ENCODE data around the gene WBP2.
"Not testable (repeated sequence)": the region's sequence is repeated elsewhere in the genome, so short reads cannot be mapped to it uniquely, and the experiment has no call there.

WBP2 gene

GRCh38 chr17:75888484-75888883, 33.3 kb upstream of the WBP2 start:
- DNase-seq, result no peak

- not testable (repeated sequence) for DNase-seq
Observed at GRCh38 chr17:75885860-75886259, 30.7 kb upstream of the WBP2 start.

DNA sequence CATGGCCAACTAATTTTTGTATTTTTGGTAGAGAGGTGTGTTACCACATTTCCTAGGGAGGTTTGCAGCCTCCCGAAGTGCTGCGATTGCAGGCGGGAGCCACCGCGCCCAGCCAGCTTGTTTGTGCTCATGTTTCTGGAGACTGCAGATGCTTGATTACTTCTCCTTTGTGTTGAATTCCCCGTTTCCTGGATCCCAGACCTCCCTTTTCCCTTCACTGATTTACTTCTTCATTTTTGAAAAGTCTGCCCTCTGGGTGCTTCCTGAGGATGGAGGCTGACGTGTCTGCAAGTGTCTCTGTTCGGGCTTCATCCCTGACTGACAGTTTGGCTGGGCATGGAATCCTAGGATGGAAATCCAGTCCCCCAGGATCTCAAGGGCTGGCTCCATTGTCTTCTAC, 30.3 kb upstream of the WBP2 start:
- DNase-seq, result no peak

DNA sequence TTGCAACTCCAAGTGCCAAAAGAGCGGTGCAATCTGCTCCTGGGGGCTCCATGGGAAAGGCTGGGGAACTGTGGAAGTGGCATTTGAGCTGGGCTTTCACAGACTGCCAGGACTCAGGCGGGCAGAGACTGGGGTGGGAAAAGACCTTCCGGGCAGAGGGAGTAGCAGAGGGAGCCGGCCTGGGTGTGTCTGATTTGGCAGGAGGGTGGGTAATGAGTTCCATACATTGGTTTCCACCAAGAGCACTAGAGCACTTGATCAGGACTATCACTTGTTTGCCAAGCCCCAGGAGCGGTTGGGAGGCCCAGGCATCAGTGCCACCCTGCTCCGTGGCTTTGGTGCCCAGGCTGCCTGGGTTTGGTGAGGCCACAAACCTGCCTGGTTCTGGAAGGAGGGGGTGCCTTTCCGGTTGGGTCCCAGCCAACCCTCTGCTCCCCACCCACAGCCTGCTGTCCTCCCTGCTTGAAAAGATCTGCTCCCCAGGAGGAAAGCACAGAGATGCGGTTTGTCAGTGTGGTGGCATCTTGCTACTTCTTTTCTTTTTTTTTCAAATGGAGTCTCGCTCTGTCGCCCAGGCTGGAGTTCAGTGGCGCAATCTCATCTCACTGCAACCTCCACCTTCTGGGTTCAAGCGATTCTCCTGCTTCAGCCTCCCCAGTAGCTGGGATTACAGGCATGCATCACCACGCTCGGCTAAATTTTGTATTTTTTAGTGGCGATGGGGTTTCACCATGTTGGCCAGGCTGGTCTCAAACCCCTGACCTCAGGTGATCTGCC, 26.7 kb upstream of the WBP2 start:
- DNase-seq, result no peak

DNA sequence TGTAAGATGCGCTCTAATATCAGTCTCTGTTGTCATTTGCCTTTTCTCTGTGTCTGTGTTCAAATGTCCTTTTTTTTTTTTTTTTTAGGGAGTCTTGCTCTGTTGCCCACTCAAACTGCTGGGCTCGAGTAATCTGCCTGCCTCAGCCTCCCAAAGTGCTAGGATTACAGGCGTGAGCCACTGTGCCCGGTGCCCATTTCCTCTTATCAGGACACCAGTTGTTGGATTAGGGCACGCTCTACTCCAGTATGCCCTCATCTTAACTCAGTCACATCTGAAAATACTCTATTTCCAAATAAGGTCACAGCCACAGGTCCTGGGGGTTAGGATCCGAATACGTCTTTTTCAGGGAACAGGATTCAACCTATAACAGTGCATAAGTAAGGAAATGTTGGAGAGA, 25.1 kb upstream of the WBP2 start:
- DNase-seq, result no peak

DNA sequence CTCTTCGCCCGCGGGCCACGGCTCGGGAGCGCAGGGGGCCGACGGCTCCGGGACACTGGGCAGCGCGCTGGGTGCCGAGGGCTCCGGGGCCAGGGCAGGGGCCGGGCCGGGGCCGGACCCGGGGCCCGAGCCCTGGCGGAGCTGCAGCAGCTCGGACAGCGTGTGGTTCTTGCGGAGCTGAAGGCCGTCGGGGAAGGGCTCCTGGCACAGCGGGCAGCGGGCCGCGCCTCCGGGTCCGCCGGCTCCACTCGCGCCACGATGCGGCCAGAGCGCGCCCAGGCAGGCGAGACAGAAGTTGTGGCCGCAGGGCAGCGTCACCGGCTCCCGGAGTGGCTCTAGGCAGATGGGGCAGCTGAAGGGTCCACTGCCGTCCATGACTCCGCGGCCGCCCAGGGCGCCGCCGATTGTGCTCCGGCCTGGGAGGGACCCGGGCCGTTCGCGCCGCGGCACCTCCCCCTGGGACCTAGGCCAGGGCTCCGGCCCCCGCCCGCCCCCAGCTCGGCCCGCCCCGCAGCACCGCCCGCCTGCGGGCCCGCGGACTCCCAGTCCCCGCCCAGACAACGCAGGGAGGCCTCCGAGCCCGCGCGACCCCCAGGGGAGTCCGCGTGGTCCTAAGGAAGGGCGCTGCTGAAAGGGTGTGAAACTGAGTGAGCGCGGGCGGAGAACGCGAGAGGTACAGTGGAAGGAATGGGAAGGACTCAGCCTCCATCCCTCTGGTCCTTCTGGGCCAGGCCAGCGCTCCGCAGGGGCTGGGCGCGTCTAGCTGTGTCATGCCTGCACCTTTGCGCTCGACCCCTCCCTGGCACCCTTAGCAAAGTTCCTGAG, 23.3 kb upstream of the WBP2 start, which contains the start of gene TRIM47:
TSS of gene TRIM47 (minus strand) at position 408 of the 825 bp plus-strand sequence. CDS start at position 375, 33 bp downstream.
- peak in 1 of 2 experiments; percentile 21 for DNase-seq

DNA sequence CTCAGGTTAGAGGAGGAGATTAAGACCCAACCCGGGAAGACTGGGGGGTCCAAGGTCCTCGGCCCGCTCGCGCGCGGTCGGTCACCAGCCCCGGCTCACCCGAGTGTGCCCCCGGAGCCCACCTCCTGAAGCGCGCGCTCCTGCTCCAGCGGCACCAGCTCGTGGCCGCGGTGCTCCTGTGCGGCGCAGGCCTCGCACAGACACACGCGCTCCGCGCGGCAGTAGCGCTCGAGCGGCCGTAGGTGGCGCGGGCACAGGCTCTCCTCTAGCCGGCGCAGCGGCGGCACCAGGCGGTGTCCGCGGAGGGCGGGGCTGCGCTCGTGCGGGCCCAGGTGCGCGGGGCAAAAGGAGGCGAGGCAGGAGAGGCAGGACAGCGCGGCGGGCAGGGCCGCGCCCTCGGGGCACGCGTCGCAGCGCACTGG, 22.6 kb upstream of the WBP2 start:
- peak; percentile 75 to 85 for DNase-seq

- no peak for DNase-seq
Observed at GRCh38 chr17:75876938-75877751, 22.0 kb upstream of the WBP2 start.

- no peak for DNase-seq
Observed at GRCh38 chr17:75876190-75876937, 21.2 kb upstream of the WBP2 start.

- no peak for DNase-seq
Observed at GRCh38 chr17:75875940-75876189, 20.7 kb upstream of the WBP2 start.

DNA sequence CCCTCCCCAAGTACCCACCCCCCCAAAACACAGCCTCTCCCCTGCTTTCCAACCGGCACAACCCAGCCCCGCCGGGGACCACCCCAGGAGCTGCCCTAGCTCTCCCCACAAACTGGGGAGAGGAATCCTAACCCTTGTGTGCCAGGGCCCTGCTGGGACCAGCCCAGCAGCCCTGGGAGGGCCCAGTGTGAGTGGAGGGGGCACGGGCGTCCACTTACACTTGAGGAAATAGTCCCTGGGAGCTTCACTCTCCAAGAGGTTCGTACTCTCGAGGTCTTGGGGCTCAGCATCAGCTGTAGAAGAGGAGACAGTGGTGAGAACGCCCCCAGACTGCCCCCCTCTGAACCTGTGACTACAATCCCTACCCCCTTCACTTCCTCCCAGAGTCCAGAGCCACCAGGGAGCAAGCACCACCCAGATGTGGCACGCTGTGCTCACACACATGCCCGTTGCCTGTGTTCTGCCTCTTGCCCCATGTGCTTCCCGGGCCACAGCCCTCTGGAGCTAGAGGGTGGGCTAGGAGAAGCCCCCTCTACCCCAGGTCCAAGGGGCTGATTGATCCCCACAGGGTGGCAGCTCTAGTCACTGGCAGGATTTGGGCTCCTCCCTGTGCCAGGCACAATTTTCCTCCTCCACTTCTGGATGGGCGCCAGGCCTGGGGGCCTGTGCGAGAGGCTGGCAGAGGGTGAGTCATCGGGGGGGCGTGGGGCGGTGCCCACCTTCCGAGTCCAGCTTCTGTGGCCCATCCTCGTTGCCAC, 20.2 kb upstream of the WBP2 start:
- DNase-seq, result no peak

DNA sequence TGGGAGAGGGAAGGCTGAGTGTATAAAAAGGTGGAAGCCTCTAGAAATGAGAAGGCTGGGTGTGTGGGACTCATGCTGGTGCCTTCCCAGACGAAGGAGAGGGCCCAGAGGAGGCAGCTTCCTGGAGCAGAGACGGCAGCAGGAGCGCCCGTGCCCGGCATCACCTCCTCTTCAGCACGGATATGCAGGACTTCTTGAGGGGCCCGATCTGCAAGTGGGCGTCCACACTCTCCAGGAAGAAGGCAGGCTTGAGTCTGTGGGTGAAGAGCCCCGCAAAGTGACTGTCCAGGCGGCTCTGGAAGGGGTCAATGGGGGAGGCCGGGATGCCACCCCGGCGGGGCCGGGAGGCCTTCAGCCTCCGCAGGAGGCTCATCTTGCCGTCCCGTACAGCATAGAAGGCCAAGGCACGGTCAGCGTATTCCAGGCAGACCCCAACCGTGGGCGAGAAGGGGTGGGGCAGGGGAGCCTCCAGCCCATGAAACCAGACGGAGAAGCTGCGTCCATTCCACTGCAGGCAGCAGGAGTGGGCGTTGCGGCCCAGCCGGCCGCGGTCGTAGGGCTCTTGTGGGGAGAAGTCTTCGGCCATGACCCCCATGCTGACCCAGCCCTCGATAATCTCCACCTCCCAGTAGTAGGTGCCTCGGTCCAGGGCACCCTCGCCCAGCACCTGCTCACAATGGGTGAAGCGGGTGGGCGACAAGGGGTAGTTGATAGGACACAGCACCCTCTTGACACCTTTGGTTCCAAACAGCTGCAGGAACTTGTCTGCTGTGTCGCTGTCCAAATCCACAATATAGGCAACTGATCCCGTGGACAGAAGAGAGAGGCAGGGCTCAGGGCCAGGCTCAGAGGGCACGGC, 19.4 kb upstream of the WBP2 start:
- DNase-seq, result no peak

GRCh38 chr17:75873587-75874322, 18.6 kb upstream of the WBP2 start:
- no peak for DNase-seq

DNA sequence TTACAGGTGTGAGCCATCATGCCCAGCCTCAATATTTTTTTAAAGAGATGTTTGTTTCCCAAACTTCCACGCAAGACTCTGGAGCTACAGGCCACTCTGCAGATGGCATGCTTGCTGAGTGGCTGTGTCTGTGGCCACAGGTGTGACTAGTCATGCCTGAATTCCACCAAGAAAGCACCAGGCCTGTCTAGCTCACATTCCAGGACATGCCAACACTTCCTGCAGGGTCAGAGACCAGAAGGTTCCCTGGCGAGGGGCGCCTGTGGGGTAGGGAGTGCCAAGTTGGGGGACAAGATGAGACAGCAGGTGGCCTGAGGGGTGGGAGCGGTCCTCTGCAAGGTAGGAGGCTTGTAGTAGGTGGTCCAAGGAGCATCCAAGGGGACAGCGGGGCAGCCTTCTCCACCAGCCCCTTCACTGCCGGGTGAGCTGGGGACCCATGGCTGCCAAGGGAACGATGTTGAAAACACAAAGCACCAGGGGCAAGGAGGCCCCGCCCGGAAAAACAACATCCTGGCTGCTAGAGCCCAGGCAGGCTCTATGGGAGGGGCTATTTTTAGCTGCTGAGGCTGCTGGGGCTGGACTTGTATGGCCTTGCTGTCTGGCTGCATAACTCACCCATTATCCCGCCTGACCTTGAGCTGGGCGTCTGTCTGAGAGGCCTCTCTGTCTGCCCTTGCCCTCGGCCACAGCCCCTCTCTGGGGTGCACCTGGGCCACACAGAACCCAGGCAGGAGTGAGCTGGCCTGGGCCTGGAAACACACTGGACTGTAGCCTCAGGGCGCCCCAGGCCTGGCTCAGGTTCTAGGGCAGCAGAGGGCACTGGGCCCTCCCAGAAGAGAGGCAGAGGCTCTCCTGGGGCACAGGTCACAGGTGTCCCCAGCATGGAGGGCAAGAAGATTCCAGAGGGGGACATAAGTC, 17.6 kb upstream of the WBP2 start:
- no peak for DNase-seq

- not testable (repeated sequence) for DNase-seq
Observed at GRCh38 chr17:75870228-75870627, 15.1 kb upstream of the WBP2 start.

DNA sequence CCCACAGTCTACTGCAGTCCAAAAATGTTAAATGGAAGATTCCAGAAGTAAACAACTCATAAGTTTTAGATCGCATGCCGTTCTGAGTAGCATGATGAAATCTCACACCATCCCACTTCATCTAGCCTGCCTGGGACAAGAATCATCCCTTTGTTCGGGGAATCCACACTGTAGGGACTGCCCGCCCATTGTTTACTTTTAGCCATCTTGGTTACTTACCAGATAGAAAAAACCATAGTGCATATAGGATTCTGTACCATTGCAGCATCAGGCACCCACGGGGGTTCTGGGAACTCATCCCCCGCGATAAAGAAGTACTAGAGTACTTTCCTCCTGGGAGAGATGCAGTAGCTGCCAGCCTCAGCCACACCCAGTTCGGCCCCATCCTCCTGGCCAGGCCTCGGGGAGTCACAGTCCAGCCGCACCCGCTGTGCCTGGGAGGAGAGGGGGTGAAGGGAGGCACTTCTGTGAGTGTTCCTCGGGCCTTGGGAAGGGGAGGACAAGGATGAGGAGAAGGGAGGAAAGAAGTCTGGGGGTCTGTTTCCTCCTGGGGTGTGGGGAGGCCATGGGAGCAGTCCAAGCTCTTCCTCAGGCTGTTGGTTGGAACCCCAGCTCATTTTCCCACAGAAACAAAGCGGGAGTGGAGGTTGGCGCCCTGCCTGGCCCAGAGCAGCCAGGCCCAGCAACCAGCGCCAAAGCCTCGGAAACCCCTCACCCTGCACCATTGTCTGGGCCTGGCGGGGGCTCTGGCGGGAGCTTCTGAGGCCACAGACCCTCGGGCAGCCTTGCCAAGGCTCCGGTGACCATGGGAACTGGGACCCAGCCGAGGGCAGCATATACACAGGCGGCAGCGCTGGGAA, 14.4 kb upstream of the WBP2 start:
- DNase-seq, result no peak

- not testable (repeated sequence) for DNase-seq
Observed at GRCh38 chr17:75868730-75869281, 13.7 kb upstream of the WBP2 start.
